ENCODE measurements around the gene PIAS4. TPM values are rescaled to one million over a fixed set of nuclear protein-coding genes. Genes with fewer than 3 reads are reported as not detected.

The PIAS4 gene
- polyA plus RNA-seq, 3 donors from 2014 or later = 6.1 to 8.5 (median 7.3) TPM

DNA sequence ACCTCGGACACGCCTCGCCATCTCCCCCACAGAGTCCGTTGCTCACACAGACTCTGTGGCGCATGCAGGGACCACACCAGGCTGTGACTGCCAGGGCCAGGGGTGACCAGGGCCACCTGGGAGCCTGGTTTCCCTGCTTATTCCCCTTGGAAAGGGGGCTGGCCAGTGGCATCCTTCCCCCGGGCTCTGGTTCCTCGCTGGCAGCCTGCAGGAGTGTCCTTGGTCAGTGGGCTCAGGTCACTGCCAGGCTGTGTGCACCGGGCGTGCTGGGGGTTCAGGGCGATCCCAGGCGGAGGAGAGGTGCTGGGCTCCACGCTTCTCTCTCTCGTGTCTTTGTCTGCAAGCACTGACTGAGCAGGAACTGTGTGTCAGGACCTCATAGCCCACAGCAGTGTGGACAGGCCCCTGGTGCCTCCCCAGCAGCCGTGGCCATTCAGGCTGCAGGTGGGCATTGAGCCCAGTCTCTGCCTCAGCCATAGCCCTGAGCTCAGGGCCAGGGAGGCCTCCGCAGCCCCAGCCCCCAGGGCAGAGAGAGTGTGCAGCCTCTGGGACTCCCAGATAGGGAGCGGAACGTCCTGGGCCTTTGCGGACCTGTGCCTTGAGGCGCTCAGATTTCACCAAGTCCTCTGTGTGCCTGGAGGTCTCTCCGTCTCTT is 6.5 kb downstream of the PIAS4 start:
- H3K4me3 Mint-ChIP-seq = no peak overlapping the region
- DNase-seq = no peak
- H3K36me3 Mint-ChIP-seq = no peaks in the 10 kb centered on the region
- H3K4me1 Mint-ChIP-seq = peaks cover 8 to 25% of the 10 kb centered on the region in 2 donors
- no peak overlapping the region for H3K27ac Mint-ChIP-seq
- no peaks in the 10 kb centered on the region for H3K9me3 Mint-ChIP-seq
- peaks cover 3 to 15% (median 7%) of the 10 kb centered on the region in 3 donors for H3K27me3 Mint-ChIP-seq (ENCODE audit: low read depth in 3 of 3)

DNA sequence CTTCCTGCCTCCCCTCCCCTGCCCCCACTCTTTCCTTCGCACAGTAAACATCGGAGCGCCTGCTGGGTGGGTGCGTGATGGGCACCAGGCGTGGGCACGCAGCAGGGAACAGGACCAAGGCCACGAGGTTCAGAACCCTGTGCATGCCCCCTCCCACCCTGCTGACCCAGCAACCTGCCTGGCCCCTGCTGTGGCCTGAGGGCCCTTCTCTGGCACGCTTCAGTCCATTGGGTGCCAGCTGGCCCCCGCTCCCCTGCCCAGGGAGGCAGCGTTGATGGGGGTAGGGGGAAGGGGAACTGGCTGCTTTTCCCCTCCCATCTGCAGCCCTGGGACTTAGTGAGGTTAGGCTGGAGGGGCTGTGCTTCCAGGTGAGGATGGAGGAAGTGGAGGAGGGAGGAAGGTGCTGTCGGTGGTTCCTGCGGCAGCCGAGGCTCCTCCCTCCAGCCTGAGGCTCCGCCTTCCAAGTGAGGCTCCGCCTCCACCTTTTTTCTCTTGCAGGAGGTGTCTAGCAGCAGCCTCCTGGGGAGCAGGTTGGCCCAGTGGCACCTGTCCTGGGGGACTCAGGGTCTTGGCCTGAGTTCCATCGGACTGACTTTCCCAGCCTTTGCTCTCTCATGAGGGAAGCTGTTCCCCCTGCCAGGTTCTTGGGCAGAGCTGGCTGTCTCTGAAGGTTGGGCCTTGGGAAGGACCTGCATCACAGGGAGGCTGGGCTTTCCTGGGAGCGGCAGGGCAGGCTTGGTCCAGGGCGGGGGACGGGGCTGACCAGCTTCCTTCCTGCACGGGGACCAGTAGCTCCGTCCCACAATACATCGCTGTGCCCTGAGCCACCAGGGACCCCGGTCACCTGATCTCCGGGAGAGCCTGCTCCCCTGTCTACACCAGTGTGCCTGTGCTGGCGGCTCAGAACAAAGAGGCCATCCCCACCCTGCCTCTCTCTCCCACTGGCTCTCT is 7.3 kb downstream of the PIAS4 start:
- no peaks in the 10 kb centered on the region for H3K36me3 Mint-ChIP-seq

DNA sequence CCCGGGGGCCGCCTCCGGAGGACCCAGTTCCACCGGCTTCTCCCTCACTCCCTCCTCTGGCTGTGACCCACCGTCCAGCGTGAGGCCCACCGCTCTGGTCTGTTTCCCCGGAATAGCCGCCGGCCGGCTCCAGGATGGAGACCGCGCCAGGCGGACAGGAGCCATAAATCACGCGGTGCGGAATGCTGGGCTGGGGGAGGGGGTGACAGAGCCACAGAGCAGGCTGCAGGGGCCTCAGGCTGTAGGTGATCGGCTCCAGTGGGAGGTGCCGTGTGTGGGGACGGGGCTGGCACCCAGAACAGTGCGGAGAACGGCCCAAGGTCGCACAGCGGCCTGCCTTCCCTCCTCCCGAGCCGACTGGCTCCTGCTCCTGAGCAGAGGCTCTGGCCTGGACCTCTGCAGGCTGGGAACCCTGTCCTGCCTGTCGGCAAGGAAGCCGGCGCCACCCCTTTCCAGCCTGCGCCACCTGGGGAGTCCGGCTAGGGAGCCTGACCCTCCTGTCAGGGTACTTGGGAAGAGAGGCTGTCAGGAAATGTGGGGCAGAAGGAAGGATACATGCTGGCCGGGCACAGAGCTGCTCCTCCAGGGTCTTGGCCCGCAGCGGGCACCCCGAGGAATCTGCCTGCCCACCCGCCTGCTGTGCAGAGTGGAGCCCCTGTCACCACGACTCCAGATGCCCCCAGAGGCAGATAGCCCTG is 8.3 kb downstream of the PIAS4 start:
- Mint-ChIP-seq H3K9me3 (no peaks in the 10 kb centered on the region), H3K4me3 (no peak overlapping the region), H3K4me1 (peaks cover 8 to 21% of the 10 kb centered on the region in 2 donors), H3K27ac (no peak overlapping the region), H3K36me3 (no peaks in the 10 kb centered on the region), H3K27me3 (ENCODE audit: low read depth in 3 of 3) (peaks cover 2 to 10% (median 2%) of the 10 kb centered on the region in 3 donors)
- no peak for DNase-seq

More for the DNA sequence above, 7.3 kb downstream of the PIAS4 start:
- DNase-seq = peak in 1 of 3 donors; percentile 24
- peaks cover 0 to 12% (median 2%) of the 10 kb centered on the region in 3 donors for H3K27me3 Mint-ChIP-seq (ENCODE audit: low read depth in 3 of 3)
- no peaks in the 10 kb centered on the region for H3K9me3 Mint-ChIP-seq
- no peak overlapping the region for H3K27ac Mint-ChIP-seq
- H3K4me3 Mint-ChIP-seq = no peak overlapping the region
- peaks cover 0 to 18% of the 10 kb centered on the region in 2 donors for H3K4me1 Mint-ChIP-seq

DNA sequence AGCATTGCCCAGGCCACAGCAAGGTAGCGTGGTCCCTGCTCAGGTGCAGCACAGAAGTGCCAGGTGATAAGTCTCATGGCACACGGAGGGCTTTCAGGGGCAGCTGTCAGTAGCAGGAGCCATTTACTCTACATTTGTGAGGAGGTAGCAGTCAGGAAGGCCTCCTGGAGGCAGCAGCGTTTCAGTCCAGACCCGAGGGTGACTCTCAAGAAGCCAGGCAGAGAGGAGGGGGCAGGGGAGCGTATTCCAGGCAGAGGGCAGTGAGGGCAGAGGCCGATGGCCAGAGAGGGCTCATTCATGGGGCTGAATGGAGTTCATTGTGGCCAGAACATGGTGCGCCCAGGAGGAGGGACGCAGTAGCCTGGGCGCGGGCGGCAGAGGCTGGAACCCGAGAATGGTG is 8.9 kb downstream of the PIAS4 start:
- Mint-ChIP-seq H3K9me3 (no peaks in the 10 kb centered on the region), H3K4me1 (peaks cover 8 to 17% of the 10 kb centered on the region in 2 donors), H3K27ac (peak overlapping the region in 2 of 6 donors; percentile 17 to 88), H3K27me3 (ENCODE audit: low read depth in 3 of 3) (peaks cover 2 to 9% (median 2%) of the 10 kb centered on the region in 3 donors), H3K4me3 (no peak overlapping the region), H3K36me3 (no peaks in the 10 kb centered on the region)
- no peak for DNase-seq

DNA sequence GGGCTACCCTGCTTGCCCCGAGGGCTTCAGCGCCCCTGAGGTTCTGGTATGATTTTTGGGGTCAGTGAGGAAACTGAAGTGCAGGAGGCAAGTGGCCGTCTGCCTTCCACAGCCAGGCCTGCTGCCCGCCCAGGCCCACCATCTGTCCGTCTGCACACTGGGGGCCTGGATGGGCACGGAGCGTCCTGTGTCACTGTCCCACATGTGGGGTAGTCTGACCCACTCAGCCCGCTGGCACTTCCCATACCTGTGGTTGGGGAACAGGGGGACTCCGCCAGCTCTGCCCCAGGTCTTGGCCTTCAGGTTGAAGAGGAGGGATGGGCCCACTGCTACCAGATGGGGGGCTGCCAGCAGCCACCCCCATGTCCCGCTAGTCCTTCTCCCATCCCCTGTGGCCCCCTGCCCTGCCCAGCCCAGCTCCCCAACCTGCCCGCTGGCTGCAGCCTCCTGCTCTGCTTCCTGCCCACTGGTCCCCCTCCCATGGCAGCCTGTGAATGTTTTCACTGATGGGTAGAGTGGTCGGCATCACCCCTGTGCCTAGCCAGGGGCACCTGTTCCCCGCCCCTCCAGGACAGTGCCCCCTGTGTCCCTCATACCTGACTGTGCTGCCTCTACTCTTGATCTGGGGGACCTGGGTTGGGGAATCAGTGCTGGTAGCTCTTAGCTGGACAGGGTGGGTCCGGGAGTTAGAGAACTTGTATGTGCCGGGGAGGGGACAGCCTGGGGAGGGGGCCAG is 9.5 kb downstream of the PIAS4 start:
- no peak for DNase-seq
- peaks cover 8 to 17% of the 10 kb centered on the region in 2 donors for H3K4me1 Mint-ChIP-seq
- H3K4me3 Mint-ChIP-seq = no peak overlapping the region
- H3K27me3 Mint-ChIP-seq (ENCODE audit: low read depth in 3 of 3) = peaks cover 2 to 8% (median 2%) of the 10 kb centered on the region in 3 donors
- H3K27ac Mint-ChIP-seq = no peak overlapping the region
- peaks cover 0 to 2% (median 0%) of the 10 kb centered on the region in 3 donors for H3K36me3 Mint-ChIP-seq
- H3K9me3 Mint-ChIP-seq = no peaks in the 10 kb centered on the region

DNA sequence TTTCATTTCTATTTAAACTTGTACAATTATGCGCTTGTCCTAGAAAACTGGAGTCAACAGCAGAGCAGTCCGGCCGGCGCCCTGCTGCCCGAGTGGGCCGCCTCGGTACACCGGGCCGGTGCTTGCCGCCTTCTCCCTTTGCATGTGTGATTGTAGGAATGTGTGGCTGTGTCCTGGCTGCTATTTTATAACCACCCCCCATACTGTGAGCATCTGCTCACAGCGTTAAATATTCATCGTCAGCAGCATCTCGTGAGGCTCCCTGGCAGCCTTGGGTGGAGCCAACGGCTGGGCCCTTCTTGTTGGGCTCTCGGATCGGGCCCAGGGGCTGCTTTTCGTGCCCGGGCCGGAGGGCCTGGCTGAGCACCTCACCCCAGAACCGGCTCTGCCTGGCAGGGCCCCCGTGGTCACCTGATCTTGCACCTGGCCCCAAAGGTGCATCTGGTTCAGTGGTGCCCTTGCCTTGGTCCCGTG is 10.6 kb downstream of the PIAS4 start:
- Mint-ChIP-seq H3K27ac (peak overlapping the region in 1 of 6 donors; percentile 24), H3K9me3 (no peaks in the 10 kb centered on the region), H3K36me3 (peaks cover 0 to 3% (median 0%) of the 10 kb centered on the region in 3 donors), H3K4me3 (no peak overlapping the region), H3K4me1 (peaks cover 8 to 13% of the 10 kb centered on the region in 2 donors), H3K27me3 (ENCODE audit: low read depth in 3 of 3) (peaks cover 2 to 7% (median 2%) of the 10 kb centered on the region in 3 donors)
- no peak for DNase-seq

DNA sequence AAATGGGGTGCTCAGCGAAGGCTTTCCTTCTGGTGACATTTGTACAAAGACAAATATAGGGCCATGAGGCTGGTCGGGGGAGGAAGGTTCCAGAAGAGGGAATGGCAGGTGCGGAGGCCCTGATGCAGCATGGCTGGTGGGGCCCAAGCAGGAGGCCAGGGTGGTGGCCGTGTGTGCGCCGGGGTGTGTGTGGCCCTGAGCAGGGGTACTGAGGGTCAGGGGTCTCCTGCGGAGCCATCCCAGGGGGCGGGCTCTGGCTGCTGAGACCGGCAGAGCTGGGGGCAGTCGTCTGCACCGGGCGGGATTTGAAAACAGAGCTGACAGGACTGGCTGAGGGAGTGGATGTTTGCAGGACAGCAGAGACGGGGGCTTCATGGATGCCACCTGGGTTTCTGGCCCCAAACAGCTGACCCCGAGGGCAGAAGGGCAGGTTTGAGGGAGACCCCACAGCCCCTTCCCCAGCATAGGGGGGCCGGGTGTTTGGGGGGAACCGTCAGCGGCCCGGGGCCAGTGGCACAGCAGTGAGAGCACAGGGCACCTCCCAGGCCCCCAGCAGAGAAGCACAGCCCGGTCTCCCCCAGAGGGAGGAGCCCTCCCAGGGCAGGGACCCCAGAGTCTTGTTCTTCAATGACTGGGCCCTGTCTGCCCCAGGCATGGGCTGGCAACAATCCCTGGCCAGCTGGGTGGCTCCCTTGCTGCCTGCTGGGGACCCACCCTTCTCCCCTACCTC is 11.4 kb downstream of the PIAS4 start:
- Mint-ChIP-seq H3K4me3 (no peak overlapping the region), H3K27ac (no peak overlapping the region)

DNA sequence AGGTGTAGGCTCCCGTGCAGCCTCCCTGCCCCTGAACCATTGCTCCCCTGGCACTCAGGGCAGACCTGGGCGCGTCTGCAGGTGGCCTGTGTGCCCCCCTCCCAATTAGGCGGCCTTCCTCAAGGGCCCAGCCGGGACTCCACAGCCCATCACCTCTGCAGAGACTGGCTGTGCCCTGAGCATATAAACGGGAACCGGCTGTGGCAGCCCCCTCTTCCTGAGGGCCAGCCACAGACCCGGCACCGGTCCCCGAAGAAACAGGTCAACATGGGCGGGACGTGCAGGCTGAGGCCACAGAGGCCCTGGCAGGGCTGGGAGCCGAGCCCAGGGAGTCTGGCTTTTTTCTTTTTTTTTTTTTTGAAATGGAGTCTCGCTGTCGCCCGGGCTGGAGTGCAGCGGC is 12.0 kb downstream of the PIAS4 start:
- H3K9me3 Mint-ChIP-seq = no peaks in the 10 kb centered on the region
- peaks cover 8 to 11% of the 10 kb centered on the region in 2 donors for H3K4me1 Mint-ChIP-seq
- H3K36me3 Mint-ChIP-seq = peaks cover 0 to 3% (median 0%) of the 10 kb centered on the region in 3 donors
- DNase-seq = no peak
- H3K27me3 Mint-ChIP-seq (ENCODE audit: low read depth in 3 of 3) = peaks cover 0 to 7% (median 4%) of the 10 kb centered on the region in 3 donors
- no peak overlapping the region for H3K27ac Mint-ChIP-seq
- H3K4me3 Mint-ChIP-seq = no peak overlapping the region

More for the DNA sequence above, 11.4 kb downstream of the PIAS4 start:
- H3K4me1 Mint-ChIP-seq = peaks cover 8 to 12% of the 10 kb centered on the region in 2 donors
- H3K27me3 Mint-ChIP-seq (ENCODE audit: low read depth in 3 of 3) = peaks cover 2 to 7% (median 2%) of the 10 kb centered on the region in 3 donors
- DNase-seq = no peak
- H3K36me3 Mint-ChIP-seq = peaks cover 0 to 3% (median 0%) of the 10 kb centered on the region in 3 donors
- no peaks in the 10 kb centered on the region for H3K9me3 Mint-ChIP-seq

DNA sequence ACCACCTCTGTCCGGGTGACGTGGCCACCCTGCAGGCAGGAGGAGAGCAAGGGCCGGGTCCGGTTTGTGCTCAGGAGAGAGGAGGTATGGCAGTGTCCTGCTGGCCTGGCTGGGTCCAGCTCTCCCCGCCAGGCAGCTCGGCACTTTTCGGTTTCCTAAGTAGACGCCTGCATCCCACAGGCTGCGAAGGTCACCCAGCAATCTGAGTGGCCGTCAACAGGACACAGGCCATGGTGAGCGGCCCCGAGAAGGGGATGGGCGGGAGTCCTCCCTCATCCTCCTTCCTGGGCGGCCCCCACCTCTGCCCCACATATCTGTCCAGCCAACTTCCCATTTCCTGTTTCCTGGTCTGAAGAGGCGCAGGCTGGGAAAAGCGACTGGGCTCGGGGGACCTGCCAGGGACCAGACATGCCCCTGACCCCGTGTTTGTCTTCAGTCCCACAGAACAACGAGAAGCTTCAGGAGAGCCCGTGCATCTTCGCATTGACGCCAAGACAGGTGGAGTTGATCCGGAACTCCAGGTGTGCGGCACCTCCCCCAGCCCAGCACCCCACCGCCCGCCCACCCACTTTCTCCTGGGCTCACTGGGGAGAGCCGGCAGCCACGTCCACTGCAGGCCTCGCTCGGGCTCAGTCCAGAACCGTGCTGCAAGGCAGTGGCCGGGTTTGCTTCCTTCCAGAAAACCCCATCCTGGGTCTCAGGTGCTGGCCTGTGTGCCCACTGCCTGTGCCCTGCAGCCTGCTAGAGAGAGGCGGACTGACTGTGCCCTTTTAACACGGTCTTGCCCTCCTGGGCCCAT is 16.3 kb downstream of the PIAS4 start:
- peaks cover 8% of the 10 kb centered on the region in 2 donors for H3K4me1 Mint-ChIP-seq
- H3K9me3 Mint-ChIP-seq = no peaks in the 10 kb centered on the region
- no peak overlapping the region for H3K4me3 Mint-ChIP-seq
- H3K27me3 Mint-ChIP-seq (ENCODE audit: low read depth in 3 of 3) = peaks cover 0 to 4% (median 1%) of the 10 kb centered on the region in 3 donors
- no peak overlapping the region for H3K27ac Mint-ChIP-seq
- no peak for DNase-seq
- peaks cover 0 to 3% (median 0%) of the 10 kb centered on the region in 3 donors for H3K36me3 Mint-ChIP-seq

DNA sequence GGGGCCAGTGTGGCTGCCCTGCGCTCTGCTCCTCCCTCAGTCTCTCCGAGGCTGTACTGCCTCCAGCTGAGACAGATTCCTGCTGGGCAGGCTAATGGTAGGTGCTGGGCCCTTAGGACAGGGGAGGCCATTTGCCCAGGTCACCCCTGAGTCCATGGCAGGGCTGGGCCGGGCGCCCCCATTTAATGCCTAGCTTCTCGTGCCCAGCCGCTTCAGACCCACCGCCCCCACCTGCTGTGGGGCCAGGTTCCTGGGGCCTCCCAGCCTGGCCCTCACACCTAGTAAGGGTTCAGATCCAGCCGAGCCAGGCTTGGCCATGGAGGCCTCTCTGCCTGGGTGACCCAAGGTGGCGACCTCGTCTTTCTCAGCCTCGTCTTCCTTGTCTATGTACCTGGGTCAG is 17.8 kb downstream of the PIAS4 start:
- peaks cover 0 to 3% (median 0%) of the 10 kb centered on the region in 3 donors for H3K36me3 Mint-ChIP-seq

DNA sequence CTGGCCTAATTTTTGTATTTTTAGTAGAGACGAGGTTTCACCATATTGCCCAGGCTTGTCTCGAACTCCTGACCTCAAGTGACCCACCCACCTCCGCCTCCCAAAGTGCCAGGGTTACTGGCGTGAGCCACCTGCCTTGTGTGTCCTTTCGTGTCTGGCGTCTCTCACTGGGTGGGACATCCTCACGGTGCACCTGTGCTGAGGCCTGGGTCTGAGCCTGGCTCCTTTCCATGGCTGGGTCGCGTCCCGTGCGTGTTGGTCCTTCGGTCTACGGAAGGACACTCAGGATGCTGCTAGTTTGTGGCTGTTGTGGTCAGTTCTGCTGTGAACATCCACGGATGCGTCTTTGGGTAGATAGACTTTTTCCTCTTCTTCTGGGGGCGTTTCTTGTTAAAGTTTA is 19.6 kb downstream of the PIAS4 start:
- H3K4me3 Mint-ChIP-seq = no peak overlapping the region
- DNase-seq = no peak
- H3K27ac Mint-ChIP-seq = no peak overlapping the region
- peaks cover 0 to under 1% (median 0%) of the 10 kb centered on the region in 3 donors for H3K36me3 Mint-ChIP-seq
- H3K9me3 Mint-ChIP-seq = no peaks in the 10 kb centered on the region
- peaks cover 0 to 4% (median 3%) of the 10 kb centered on the region in 3 donors for H3K27me3 Mint-ChIP-seq (ENCODE audit: low read depth in 3 of 3)
- H3K4me1 Mint-ChIP-seq = no peaks in the 10 kb centered on the region

More for the DNA sequence above, 17.8 kb downstream of the PIAS4 start:
- Mint-ChIP-seq H3K27ac (no peak overlapping the region), H3K4me1 (peaks cover 5% of the 10 kb centered on the region in 2 donors), H3K27me3 (ENCODE audit: low read depth in 3 of 3) (peaks cover 0 to 4% (median 4%) of the 10 kb centered on the region in 3 donors), H3K9me3 (no peaks in the 10 kb centered on the region), H3K4me3 (no peak overlapping the region)
- no peak for DNase-seq

All from immature natural killer cell (primary cell).